ENCODE results near the gene MARCHF2.

GRCh38 chr19:8485561-8486371, 72.7 kb downstream of the MARCHF2 start:
- TF ChIP-seq POLR2A (IDR thresholded peaks at IDR 0.05), result no peak
- TF ChIP-seq, protein P1, sequence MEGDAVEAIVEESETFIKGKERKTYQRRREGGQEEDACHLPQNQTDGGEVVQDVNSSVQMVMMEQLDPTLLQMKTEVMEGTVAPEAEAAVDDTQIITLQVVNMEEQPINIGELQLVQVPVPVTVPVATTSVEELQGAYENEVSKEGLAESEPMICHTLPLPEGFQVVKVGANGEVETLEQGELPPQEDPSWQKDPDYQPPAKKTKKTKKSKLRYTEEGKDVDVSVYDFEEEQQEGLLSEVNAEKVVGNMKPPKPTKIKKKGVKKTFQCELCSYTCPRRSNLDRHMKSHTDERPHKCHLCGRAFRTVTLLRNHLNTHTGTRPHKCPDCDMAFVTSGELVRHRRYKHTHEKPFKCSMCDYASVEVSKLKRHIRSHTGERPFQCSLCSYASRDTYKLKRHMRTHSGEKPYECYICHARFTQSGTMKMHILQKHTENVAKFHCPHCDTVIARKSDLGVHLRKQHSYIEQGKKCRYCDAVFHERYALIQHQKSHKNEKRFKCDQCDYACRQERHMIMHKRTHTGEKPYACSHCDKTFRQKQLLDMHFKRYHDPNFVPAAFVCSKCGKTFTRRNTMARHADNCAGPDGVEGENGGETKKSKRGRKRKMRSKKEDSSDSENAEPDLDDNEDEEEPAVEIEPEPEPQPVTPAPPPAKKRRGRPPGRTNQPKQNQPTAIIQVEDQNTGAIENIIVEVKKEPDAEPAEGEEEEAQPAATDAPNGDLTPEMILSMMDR (IDR thresholded peaks at IDR 0.05), result no peak

Measured in vagina (tissue), 2 donors.